ENCODE data around the gene ACKR1. TPM values are rescaled to one million over a fixed set of nuclear protein-coding genes. Genes with fewer than 3 reads are reported as not detected.

Gene ACKR1
- polyA plus RNA-seq, 2 donors = 11.1 to 35.9 TPM

DNA sequence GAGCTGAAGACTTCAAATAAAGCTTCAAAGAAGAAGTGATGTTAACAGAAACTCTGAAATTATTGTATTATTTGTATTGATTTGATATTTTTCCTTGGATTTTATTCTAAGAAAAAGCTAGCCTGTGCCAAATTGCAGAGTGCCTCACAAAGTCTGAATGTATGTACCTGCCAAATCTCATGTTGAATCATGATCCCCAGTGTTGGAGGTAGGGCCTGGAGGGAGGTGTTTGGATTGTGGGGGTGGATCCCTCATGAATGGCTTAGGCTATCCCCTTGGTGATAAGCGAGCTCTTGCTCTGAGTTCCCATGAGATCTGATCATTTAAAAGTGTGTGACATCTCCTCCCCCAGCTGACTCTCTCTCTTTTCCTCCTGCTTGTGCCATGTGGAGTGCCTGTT is 43.6 kb downstream of the ACKR1 start:
- Histone ChIP-seq H3K36me3 (ENCODE audit: control insufficient read depth in 2 of 2, insufficient read depth in 2 of 2, low read length in 1 of 2) (no peaks in the 10 kb centered on the region), H3K4me3 (ENCODE audit: low read depth in 1 of 2, low read length in 2 of 2) (no peak overlapping the region), H3K27ac (ENCODE audit: low read depth in 2 of 2, low read length in 1 of 2) (no peak overlapping the region), H3K4me1 (ENCODE audit: control insufficient read depth in 2 of 2, insufficient read depth in 2 of 2, low read length in 1 of 2) (no peaks in the 10 kb centered on the region), H3K9me3 (ENCODE audit: control insufficient read depth in 2 of 2, insufficient read depth in 1 of 2, low read depth in 1 of 2, low read length in 1 of 2) (no peaks in the 10 kb centered on the region), H3K27me3 (ENCODE audit: control insufficient read depth in 1 of 2, insufficient read depth in 2 of 2, low read length in 2 of 2) (no peaks in the 10 kb centered on the region)
- WGBS, 2 donors = 33 to 38% methylated on average over 1 of the region's 1 CpG

DNA sequence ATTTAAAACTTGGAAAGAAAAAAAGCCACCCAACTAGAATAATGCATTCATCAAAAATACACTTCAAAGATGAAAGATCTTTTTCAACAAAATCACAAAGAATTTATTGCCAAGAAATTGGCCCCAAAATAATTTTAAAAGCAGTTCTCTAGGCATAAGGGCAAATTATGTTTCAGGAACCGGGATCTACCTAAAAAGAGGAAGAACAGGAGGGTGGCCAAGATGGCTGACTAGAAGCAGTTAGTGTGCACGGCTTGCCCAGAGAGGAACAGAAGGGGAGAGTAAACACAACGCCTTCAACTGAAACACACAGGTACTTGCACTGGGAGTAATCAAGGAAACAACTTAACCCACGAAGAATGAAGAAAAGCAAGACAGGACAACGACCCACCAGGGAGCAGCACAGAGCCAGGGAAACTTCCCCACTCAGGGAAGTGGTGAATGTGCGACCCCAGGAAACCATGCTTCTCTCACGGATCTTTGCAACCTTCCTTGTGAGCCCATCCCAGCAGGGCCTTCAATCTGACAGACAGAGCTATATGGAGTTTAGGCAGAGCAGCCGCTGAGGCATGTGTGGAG is 46.1 kb downstream of the ACKR1 start:
- Histone ChIP-seq H3K27ac (ENCODE audit: low read depth in 2 of 2, low read length in 1 of 2) (no peak overlapping the region), H3K27me3 (ENCODE audit: control insufficient read depth in 1 of 2, insufficient read depth in 2 of 2, low read length in 2 of 2) (no peaks in the 10 kb centered on the region), H3K4me3 (ENCODE audit: low read depth in 1 of 2, low read length in 2 of 2) (no peak overlapping the region), H3K9me3 (ENCODE audit: control insufficient read depth in 2 of 2, insufficient read depth in 1 of 2, low read depth in 1 of 2, low read length in 1 of 2) (no peaks in the 10 kb centered on the region), H3K36me3 (ENCODE audit: control insufficient read depth in 2 of 2, insufficient read depth in 2 of 2, low read length in 1 of 2) (no peaks in the 10 kb centered on the region), H3K4me1 (ENCODE audit: control insufficient read depth in 2 of 2, insufficient read depth in 2 of 2, low read length in 1 of 2) (no peaks in the 10 kb centered on the region)
- WGBS, 2 donors = 72 to 73% methylated on average over 8 of the region's 8 CpGs

Other genes starting within 250 kb of the ACKR1 start
- 10 to 100 TPM; 88.4 to 93.8 TPM for gene IFI16, start 195.0 kb upstream of the ACKR1 start, polyA plus RNA-seq
- 1 to 10 TPM in 1 of 2 donors, under 1 TPM in 1; 0.38 to 1.0 TPM for gene AIM2, start 128.1 kb upstream of the ACKR1 start, polyA plus RNA-seq
- gene CADM3, start 33.3 kb upstream of the ACKR1 start, polyA plus RNA-seq = 1 to 10 TPM; 1.1 to 2.0 TPM
- 10 to 100 TPM in 1 of 2 donors, 1 to 10 TPM in 1; 4.0 to 20.8 TPM for gene FCER1A, start 97.5 kb downstream of the ACKR1 start, polyA plus RNA-seq
- not detected for gene OR10J4, start 227.3 kb downstream of the ACKR1 start, polyA plus RNA-seq
- not detected for gene OR10J1, start 234.8 kb downstream of the ACKR1 start, polyA plus RNA-seq

All from esophagus (tissue), 2 donors.